HG02981 (cell line): ENCODE results near the gene ARHGEF38.
"Not testable (repeated sequence)": the region's sequence is repeated elsewhere in the genome, so short reads cannot be mapped to it uniquely, and the experiment has no call there.

ENCODE experiments used
- ATAC-seq: cut with Tn5 transposase; IDR thresholded peaks from one replicate; pipeline ENCODE4 v1.9.1; 2021; ENCODE audit warnings: mild to moderate bottlenecking, moderate library complexity; ENCODE audit not compliant: unreplicated experiment

The ARHGEF38 gene

DNA sequence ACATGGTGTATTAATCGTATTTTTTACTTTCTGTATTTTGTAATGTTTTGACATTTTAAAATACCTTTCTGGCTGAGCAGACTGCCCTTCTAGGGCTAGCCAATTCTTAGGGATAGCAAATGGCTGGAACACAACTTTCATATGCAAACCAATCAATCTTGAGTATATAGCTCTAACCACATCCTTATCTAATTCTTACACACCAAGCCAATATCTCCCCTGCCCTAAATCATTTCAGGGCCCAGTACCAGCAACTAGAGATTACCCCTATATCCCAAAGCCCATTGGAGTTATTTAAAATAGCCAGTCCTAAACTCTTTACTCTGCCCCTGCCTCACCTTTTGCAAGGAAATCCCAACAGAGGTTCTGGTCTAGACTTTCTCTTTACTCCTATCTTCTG is 97.8 kb downstream of the ARHGEF38 start:
- ATAC-seq, result no peak

DNA sequence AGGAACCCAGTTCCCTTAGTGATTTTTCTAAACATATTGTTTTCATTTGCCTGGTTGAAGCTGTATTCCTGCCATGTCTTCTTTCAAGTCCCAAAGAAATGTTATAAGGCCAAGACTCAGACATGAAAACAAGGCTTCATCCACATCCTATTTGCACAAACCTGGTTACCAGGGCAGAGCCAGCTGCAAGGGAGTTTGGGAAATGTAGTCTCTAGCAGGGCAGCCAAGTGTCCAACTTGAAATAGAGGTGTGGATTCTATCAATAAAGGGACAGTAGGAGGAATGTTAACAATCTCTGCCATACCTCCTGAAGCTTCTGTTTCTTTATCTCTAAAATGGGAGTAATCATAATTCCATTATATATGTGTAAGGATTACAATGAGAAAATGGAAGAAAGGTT is 99.5 kb downstream of the ARHGEF38 start:
- ATAC-seq, result no peak

DNA sequence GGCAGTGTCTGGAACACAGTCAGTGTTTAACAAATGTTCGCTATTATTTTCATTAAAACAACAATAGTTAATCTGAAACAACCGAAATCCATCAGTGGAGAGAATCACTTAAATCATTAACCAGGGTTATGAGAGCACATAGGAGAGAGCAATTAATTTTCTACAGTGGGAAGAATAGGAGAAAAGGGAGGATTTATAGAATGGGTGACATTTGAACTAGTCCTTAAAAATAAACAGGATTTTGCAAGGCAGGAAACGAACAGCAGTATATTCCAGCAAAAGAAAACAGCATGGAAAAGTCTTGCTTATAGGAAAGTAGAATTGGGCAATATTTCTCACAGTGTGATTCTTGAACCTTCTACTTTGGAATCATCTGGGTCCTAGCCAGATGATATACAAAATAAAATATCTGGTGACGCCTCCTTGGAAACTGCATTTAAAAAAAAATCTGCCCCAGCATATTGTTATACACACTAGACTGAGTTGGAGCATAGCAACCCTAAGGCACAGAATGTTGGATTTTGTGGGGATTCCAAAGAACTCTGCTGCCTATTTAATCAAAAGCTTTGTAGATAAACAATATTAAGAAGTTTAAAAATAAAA is 100.0 kb downstream of the ARHGEF38 start:
- no peak for ATAC-seq

DNA sequence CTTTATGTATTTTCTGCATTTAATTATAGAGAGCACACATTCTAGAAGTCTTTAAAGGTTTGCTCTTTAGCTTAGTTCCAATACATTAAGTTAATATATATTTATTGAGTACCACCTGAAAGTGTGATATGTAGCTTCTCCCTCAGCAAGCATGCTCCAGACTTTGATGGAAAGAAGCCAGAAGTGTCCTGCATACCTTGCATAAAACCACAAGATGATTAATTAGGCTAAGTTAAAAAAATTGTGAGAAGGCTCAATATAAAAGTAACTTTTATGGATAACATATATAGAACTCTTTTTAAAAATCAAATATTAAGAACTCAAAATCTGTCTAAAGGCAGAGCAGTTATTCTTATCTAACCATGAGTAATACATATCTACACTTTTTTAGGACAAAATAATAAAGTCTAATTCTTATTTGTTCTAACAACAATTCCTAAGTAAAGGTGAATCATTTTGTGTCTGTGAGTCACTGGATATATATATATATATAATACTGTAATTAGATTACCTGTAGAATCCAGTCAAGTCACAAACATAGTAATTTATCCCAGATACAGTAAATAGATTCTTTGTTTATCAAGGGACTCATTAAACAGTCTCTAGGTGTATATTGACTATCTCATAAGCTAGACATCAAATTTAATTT is 104.8 kb downstream of the ARHGEF38 start:
- ATAC-seq, result no peak

DNA sequence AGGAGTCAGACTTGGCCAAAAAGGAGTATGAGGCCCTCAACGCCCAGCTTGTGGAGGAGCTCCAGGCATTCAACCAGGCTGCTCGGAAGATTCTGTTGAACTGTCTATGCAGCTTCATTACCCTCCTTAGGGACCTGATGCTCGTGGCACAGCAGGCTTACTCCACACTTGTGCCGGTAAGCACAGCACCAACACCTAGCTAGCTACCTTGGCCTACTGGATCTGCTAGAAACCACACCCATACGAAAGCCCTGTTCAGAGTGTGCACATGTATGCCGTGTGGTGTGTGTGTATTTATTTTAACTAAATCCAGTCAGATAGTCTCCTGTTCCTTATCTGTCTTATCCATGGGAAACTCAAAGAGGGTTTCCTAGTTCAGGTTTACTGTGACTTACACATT is 106.8 kb downstream of the ARHGEF38 start:
- no peak for ATAC-seq

DNA sequence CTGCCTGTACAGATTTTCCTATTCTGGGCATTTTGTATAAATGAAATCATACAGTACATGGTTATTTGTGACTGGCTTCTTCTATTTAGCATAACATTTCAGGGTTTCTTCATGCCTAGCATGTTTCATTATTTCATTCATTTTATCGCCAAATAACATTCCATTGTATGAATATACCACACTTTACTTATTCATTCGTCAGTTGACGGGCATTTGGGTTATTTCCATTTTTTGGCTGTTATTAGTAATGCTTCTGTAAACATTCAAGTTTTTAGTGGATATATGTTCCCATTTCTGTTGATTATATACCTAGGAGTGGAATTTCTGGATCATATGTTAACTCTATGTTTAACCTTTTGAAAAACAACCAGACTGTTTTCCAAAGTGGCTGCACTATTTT is 108.6 kb downstream of the ARHGEF38 start:
- no peak for ATAC-seq

DNA sequence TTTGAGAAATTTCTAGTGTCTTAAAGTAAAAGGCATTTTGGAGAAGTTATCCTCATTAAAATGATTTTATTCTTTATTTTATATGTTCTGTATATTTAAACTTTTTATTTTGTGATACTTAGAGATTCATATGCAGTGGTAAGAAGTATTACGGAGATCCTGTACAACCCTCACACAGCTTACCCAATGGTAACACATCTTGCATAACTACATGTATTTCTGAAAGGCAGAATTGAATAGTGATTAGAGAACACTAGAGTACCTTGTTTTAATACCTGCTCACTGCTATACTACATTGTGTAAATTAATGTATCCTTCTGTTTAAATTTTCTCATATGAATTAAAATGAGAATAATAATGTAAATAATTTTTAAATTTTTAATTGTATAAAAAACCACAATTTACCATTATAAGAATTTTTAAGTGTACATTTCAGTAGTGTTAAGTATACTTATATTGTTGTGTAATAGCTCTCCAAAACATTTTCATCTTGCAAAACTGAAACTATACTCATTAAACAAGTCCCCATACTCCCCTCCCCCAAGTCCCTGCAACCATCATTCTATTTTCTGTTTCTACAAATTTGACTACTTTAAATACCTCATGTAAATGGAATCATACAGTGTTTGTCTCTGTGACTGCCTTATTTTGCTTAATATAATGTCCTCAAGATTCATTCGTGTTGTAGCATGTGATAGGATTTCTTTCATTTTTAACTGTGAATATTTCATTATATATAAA is 110.7 kb downstream of the ARHGEF38 start:
- no peak for ATAC-seq

DNA sequence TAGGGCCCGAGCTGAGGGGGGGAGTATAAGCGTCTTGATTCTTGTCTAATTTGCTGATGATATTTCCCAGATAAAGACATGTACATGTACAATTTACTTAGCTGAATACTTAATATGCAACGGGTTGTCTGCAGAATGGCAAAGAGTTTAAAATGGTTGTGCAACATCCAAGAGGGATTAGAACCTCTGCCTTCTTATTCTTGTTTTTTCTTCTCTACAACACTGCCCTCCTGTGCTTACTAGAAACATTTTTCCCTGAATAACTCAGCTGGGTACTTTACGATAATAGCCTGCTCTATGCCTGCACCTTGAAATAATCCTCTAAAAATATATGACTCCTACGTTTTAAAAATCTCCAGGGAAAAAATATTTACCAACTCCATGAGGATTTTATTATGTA is 114.3 kb downstream of the ARHGEF38 start:
- ATAC-seq, result no peak

DNA sequence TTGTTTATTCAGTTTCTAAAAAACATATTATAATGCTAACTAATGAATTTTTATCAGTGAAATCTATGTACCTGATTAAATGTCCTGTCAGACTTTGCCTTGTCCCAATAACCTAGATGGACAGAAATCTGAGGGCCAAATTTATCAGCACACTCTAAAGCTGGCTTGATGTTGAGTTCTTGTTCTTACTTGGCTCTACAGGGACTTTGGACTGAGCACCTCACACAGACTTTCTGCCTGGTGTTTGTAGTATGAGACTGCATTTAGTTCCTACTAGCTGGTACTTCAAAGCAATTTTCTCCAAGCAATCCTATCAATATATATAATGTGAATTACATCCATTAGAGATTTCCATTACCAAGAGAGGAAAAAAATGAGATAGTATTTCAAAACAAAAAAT is 118.3 kb downstream of the ARHGEF38 start:
- ATAC-seq, result no peak

DNA sequence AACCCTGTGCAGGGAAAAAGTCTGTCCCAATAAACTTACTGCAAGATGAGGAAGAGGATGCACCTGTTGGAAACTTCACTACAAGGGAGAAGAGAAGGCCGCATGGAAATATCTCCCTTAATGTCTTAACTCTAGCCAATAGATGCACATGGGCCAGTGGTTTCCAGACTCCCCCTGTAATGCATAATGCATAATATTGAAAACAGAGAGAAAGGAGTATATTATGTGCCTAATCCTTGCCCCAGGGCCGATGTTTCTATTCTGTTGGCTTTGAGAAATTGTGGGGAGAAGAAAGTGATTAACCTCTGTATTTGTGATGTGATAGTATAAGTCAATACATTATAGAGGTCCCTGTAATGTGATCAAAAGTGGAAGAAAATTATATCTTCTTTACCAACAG is 118.9 kb downstream of the ARHGEF38 start:
- no peak for ATAC-seq

DNA sequence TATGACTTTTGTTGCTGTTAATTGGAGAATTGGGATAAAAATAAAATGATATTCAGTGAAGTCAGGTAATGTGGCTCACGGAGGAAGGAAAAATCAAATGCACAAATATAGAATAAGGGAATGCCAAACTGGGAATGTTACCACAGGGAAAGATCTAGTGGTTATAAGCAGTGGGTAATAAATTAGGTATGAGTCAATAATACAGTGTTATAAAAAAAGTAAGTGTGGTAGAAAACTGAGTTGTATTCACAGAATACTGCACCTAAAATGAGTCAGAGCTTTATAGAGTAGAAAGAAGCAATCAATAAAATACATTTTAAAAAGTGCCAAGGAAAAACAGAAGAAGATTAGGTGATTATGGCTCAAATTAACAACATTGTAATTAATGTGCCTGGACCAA is 121.6 kb downstream of the ARHGEF38 start:
- ATAC-seq, result no peak

DNA sequence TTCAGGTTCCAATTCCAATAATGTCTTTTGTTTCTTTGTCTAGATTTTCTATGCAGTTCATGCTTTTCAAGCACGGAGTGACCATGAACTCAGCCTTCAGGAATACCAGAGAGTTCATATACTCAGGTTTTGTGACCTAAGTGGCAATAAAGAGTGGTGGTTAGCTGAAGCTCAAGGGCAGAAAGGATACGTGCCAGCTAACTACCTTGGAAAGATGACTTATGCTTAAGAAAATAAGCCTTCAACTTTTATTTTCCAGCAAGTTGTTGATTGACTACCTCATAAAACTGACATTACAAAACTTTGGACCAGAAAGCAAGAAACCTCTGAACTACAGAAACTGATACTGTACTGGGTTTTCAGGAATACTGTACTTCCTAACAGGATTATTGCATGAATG is 125.3 kb downstream of the ARHGEF38 start:
- no peak for ATAC-seq

DNA sequence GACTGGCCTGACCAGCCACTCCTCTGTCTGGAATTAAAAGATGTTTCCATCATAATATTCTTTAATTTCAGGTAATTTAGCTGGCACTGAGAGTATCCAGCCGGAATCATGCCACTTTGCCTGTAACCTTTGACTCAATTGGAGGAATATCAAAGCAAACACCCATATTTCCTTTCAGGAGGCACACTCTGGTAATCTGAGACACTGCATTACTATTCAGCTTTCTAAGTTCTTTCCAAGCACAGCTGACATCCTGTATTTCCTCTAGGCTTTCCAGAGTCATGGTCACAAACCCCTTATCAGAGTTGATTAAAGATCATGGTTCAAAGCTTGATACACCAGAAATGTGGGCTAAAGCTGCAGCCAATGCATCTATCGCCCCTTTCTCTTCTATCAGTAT is 126.8 kb downstream of the ARHGEF38 start:
- ATAC-seq, result no peak

DNA sequence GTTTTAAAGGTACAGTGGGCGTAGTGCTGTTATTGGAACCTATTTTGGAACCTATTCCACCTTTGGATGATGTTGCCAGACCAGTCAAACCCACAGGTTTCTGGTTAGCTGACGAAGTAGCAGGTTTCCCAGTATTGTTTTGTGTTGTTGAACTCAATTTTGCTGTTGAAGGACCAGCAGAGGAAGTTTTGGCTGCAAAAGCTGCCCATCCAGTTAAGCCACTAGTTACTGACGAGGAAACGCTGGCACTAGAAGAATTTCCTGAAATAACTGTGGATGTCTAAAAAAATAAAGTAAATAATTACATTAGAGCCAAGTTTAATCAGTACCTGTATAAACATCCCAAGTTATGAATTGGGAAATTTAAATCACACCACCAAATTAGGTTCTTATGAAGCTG is 130.6 kb downstream of the ARHGEF38 start:
- ATAC-seq, result no peak

DNA sequence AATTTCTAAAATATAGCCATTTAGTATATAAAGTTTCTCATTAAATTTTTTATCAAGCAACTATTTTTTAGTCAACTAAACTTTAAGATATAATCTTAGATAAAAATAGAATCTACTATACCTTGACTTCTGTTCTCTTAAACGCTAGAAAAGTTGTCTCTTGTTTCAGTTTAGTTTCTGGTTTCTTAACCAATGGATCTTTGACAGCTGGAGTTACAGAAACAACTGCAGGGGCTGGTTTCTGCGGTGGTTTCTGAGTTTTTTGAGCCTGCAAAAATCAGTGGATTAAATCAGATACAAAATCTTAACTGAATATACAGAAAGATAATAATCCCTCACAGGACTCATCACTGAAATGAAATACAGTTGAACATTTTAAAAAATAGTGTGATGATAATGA is 134.2 kb downstream of the ARHGEF38 start:
- ATAC-seq, result no peak

DNA sequence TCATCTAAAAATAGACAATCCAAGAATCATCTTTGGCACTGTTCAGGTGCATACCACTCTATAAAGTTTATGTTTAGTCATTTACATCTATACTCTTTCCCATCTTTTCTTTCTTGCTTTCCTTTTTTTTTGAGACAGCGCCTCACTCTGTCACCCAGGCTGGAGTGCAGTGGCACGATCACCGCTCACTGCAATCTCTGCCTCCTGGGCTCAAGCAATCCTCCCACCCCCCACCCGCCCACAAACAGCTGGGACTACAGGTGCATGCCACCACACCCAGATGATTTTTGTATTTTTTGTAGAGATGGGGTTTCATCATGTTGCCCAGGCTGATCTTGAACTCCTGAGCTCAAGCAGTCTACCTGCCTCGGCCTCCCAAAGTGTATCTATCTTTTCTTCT is 142.4 kb downstream of the ARHGEF38 start:
- ATAC-seq, result not testable (repeated sequence)

DNA sequence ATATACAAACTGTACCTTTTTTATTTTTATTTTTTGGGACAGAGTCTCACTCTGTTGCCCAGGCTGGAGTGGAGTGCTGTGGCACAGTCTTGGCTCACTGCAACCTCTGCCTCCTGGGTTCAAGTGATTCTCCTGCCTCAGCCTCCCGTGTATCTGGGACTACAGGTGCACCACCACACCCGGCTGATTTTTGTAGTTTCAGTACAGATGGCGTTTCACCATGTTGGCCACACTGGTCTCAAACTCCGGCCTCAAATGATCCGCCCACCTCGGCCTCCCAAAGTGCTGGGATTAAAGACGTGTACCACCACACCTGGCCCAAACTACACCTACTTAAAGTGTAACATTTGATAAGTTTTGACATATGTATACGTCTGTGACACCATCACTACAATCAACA is 143.4 kb downstream of the ARHGEF38 start:
- not testable (repeated sequence) for ATAC-seq

DNA sequence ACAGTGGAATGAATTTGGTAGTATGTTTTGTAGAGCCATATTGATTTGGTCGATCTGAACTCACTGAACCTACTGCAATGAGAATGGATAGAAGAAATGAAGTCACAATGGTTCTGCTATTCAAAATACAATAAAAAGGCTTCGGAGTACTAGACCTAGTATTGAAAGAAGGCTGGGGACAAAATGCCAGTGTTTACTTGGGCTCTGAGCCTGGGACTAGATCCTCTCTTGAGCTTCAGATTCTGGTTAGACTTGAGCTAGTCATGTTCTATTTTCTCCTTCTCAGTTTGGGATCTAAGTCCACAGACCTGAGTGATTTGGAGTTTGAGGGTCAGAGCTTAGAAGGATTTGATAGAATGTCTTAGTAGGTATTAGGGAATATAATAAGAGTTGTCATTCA is 146.2 kb downstream of the ARHGEF38 start:
- ATAC-seq, result no peak

DNA sequence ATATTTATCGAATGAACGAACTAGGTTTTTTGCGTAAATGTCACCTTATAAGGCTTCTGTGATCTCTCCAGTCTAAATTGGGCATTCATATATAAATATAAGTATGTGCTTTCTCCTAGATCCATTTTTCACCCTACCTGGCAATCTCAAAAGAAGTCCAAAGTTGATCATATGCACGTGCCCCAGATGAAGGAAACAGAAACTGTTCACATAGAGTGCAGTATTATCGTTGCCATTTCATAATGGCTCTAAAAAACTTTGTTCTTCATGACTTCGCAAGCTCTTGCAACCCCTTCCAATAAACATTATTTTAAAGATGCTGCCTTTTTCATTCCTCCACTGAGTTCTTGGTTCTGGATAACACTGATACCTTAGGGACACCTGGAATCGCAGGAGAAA is 155.4 kb downstream of the ARHGEF38 start:
- no peak for ATAC-seq

DNA sequence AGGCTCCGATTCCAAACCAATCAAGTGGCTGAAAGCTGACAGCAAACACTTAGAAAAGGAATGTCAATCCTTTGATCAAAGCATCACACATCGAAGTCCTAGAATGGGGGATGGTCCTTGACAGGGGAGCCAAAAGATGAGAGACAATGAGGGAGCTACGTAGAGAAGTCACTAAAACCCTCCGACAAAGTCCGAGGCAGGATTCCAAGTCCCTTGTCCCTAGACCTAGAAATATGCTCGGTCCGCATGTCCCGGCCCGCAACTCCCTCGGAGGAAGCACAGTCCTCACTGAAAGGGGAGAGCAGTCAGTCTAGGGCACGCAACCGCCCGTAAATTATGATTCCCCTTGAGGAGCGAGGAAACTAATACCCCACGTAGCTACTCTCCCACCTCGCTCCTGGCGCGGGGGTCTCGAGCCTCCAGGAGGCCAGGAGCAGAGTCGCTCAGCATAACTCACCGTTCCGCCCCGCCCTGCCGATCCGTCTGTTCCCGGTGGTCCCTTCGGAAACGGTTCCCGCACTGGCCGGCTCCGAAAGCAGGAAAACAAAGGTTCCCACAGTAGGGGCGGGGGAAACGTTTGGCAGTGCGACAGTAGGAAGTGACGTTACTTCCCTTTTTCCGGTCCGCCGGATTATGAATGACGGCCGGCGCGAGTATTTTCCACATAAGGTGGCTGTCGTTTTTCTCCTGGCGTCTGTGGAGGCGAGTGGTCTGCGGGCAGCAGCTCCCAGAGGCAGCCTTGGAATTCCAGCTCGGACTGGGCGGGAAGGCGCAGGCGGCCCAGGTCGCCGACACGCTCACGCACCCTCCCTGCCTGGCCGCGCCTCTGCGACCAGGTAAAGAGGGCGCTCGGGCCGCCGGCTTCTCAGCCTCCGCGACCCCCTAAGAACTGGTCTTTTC is 156.0 kb downstream of the ARHGEF38 start, which contains the start of the genes GSTCD and INTS12:
Gene GSTCD (plus strand): TSS at position 604 of the 900 bp plus-strand sequence. CDS start 8,830 bp downstream, outside the sequence.
Gene INTS12 (minus strand): TSS at position 509 of the 900 bp plus-strand sequence. CDS start 8,684 bp downstream, outside the sequence.
- peak; percentile 78 for ATAC-seq

DNA sequence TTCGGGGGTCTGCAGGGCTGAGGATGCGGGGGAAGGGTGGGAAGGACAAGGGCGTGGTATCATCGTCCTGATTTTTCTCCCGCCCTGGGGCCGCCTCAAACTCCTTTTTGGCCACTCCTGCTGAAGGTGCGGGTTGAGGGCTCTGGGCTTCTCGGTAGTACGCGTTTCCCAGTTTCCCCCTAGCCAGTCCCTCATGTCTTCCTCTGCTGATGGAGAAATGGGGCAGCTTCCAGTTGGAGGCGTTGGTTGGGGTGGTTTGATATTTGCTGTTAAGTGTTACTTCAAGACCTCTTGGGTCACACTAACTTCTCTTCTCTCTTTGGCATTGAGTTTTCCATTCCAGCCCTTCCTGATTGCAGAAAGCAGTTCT is 156.6 kb downstream of the ARHGEF38 start:
- peak; percentile 23 for ATAC-seq
